Measurements from ENCODE around the gene SLC25A15.
"Not testable (repeated sequence)": the region's sequence is repeated elsewhere in the genome, so short reads cannot be mapped to it uniquely, and the experiment has no call there.

The SLC25A15 gene

GRCh38 chr13:40818926-40819325, 29.5 kb downstream of the SLC25A15 start:
- no peak for DNase-seq

GRCh38 chr13:40819797-40820315, 30.4 kb downstream of the SLC25A15 start:
- no peak for DNase-seq

GRCh38 chr13:40839725-40840124, 50.3 kb downstream of the SLC25A15 start:
- DNase-seq, result not testable (repeated sequence)

- not testable (repeated sequence) for DNase-seq
Observed at GRCh38 chr13:40840955-40841354, 51.5 kb downstream of the SLC25A15 start.

Data from NCI-H226 (cell line).